Uterus (tissue), 2 donors: ENCODE results near the gene SAFB.

Experiments used
- POLR2A ChIP-seq, 2 donors: fragments of 450-650 bp; IDR thresholded peaks; one replicate each; pipeline ENCODE4 v1.6.1; 2016; ENCODE audit warnings: antibody characterized with exemption in 2 of 2, mild to moderate bottlenecking in 1 of 2, moderate library complexity in 1 of 2
- TF ChIP-seq, protein P1 (sequence below), 4 experiments: fragments of 200-600 bp in 2 of 4; fragments of 450-650 bp in 2 of 4; sonication (generic) in 2 of 4; IDR thresholded peaks; one replicate each; pipeline ENCODE4 v1.5.1; 2016 to 2019; ENCODE audit warnings: antibody characterized with exemption in 4 of 4, mild to moderate bottlenecking in 2 of 4, moderate library complexity in 1 of 4

DNA sequence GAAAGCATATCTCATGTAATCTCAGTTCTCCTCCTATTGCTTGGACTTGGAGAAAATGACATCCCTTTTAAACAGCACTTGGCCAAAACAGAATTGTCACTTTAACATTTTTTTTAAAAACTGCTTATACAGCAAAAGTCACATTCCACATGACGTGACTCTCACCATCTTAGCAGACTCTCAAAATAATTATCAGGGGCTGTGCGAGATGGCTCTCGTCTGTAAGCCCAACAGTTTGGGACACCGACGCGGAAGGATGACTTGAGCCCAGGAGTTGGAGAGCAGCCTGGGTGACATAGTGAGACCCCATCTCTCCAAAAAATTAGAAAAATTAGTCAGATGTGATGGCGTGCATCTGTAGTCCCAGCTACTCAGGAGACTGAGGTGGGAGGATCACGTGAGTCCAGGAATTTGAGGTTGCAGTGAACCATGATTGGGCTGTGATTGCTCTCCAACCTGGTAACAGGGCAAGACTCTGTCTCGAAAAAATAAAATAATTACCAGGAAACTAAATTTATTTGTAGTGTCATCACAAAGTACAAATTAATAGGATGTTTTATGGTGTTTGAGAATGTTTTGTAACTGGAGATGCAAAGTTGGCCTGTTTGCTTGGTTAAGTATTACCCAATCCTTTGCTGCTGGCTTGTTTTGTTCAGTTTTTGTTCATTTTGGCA, 8.8 kb downstream of the SAFB start:
- TF ChIP-seq, protein P1, sequence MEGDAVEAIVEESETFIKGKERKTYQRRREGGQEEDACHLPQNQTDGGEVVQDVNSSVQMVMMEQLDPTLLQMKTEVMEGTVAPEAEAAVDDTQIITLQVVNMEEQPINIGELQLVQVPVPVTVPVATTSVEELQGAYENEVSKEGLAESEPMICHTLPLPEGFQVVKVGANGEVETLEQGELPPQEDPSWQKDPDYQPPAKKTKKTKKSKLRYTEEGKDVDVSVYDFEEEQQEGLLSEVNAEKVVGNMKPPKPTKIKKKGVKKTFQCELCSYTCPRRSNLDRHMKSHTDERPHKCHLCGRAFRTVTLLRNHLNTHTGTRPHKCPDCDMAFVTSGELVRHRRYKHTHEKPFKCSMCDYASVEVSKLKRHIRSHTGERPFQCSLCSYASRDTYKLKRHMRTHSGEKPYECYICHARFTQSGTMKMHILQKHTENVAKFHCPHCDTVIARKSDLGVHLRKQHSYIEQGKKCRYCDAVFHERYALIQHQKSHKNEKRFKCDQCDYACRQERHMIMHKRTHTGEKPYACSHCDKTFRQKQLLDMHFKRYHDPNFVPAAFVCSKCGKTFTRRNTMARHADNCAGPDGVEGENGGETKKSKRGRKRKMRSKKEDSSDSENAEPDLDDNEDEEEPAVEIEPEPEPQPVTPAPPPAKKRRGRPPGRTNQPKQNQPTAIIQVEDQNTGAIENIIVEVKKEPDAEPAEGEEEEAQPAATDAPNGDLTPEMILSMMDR (IDR thresholded peaks at IDR 0.05) = no peak
- TF ChIP-seq POLR2A (IDR thresholded peaks at IDR 0.05) = no peak
